HG03521 (cell line): ENCODE measurements around the gene CCDC197.

ENCODE experiments used
- ATAC-seq: cut with Tn5 transposase; IDR thresholded peaks from one replicate; pipeline ENCODE4 v1.9.1; 2021; ENCODE audit warnings: mild to moderate bottlenecking, moderate library complexity; ENCODE audit not compliant: unreplicated experiment

The CCDC197 gene

DNA sequence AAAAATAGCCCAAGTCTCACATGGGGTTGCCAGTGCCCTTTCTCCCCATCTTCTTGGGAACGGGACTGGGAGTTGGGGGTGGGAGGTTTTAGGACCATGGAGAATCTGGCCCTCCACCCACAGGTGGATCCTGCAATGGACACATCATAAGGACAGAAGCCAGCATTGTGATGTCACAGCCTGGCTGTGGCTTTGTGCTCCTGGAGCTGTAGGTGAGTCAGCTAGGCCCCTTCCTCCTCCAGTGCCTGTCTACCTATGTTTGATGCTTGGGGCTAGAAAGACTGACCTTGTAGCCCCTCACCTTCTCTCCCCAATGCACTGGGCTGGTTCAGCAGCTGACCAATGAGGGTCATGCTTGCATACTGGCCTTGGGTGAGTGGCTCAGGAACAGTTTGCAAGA, at the start of gene CCDC197:
Gene CCDC197, plus strand, starts transcription at position 220 of the 400 bp plus-strand sequence. CDS start 831 bp downstream, outside the sequence.
- ATAC-seq: no peak

DNA sequence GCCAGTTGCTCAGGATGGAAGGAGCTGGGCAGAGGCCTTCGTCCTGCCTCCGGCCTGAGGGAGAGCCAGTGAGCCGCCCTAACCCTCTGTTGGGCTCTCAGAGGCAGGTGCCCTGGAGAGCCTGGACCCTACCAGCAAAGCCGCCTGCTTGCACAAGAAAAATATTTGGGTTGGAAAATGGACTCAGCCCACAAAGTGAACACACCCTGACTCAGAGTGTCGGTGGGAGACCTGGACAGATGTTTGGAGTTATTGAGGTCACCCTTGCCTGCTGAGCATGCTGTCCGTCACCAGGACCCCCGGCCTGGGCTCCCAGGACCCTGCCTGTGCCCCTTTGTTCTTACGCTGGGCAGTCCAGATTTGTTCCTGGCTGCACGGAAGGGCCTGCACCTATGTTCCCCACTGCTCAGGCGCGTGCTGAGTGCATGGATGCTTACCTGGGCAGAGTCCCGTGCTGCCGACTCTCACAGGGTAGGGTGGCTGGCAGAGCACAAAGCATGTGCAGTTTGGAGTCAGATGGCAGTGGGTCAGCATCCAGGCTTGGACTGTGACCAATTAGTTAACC, 47.5 kb upstream of the CCDC197 start:
- ATAC-seq: no peak

DNA sequence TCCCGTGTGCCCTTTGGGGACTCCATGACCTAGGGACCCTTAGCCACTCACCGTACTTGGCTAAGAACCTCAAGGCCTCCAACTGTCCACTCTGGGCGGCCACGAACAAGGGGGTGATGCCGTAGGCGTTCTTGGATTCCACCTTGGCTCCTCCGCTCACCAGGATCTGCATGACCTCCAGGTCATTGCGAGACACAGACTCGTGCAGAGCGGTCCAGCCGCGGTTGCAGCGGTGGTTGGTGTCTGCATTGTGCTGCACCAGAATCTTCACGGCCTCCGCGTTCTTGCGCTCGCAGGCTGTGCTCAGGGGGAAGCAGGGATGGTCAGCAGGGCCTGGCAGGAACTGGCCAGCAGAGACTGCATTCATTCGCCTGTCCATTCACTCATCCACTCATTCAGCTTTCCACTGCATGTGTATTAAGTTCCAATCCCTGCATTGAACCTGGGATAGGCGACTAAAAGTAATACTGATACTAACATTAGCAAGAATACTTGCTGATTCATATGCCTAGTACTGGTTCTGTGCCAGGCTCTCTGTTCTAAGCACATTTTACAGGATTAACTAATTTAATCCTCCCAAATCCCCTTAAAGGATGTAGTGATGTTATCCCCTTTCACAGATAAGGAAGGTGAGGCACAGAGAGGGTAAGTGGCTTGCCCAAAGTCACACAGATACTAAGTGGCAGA, 46.0 kb upstream of the CCDC197 start:
- no peak for ATAC-seq

GRCh38 chr14:93951635-93952540, 45.2 kb upstream of the CCDC197 start:
- no peak for ATAC-seq

- ATAC-seq: no peak
These were observed 44.3 kb upstream of the CCDC197 start for GRCh38 chr14:93952829-93953228.

- no peak for ATAC-seq
These were observed 43.8 kb upstream of the CCDC197 start for GRCh38 chr14:93953263-93953662.

DNA sequence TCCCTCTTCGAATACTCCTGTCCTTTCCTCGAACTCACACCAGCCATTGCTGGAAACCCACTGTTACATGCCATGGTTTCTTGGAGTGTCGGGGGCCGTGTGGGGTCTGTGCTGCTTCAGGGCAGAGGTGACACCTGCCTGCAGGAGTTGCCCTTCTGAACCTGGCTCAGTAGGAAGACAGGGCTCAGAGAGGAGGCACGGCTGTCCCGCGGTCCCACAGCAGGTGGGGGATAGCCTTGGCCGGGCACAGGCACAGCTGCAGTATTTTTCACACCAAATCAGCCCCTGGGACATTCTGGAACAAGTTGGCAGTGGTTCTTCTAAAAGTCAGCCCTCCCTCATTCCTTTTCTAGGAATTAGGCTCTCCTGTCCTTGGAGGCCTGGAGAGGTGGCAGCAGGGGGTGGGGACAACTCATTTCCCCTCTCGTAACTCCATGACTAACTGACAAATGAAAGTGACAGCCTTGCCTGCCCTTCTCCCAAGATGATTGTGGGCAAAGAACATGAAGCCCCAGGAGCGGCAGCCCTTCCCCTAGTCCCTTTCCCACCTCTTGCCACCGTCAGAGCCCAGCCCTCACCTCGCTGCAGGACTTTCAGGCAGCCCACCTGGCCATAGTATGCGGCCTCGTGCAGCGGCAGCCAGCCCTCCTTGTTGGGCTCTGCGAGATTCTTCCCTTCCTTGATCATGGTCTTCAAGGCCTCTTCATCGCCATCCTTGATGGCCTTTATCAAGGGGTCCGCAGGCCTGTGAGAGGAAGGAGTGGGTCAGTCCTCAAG, 43.2 kb upstream of the CCDC197 start:
- ATAC-seq: no peak

GRCh38 chr14:93954516-93954830, 42.6 kb upstream of the CCDC197 start:
- no peak for ATAC-seq

- peak; percentile 23 for ATAC-seq
These were observed 41.9 kb upstream of the CCDC197 start for GRCh38 chr14:93954900-93955849.

- no peak for ATAC-seq
These were observed 41.1 kb upstream of the CCDC197 start for GRCh38 chr14:93955850-93956481.

- no peak for ATAC-seq
These were observed 40.4 kb upstream of the CCDC197 start for GRCh38 chr14:93956514-93957332.

DNA sequence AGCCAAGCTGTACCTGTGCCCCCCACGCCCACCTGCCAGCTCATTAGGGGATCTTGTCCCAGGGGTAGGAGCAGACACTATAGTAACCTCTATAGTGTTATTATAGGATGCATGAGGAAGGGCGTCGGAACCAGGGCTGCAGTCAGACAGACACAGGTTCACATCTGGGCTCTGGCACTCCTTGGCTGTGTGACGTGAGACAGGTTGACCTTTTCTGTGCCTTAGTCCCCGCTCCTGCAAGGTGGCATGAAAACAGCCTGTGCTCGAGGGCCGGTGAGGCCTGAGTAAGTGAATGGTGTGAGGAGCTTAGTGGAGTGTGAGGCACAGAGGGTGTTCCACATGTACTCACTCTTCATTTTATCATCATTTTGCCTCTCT, 39.8 kb upstream of the CCDC197 start:
- ATAC-seq: no peak

GRCh38 chr14:93957751-93958566, 39.1 kb upstream of the CCDC197 start:
- no peak for ATAC-seq

DNA sequence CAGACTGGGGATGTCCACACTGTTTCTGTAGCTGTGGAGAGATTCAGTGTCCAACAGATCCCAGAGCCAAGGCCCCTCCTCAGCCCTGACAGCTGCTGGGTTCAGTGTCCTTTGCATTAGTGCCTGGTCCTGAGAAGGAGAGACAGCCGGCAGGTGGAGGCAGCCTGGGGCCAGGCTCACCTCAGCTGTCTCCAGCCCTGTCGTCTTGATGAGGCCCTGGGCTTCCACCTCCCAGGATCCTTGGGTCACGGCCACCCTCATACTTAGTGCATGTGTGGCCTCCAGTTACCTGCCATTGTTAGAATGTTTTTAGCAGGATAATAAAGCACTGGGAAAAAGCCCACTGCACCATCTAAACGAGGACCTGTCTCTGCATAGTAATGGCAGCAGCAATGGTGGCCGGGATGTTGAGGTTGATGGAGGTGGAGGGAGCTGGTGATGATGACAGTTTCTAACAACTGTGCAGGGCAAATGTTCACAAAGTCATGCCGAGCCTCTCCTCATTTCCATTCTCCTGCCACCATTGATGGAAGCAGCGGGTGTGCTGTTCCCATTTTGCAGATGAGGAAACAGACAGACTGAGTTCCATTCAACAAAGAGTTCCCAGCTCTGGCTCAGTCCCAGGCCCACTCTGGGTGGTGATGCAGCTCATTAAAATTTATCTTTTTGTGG, 38.4 kb upstream of the CCDC197 start:
- no peak for ATAC-seq

DNA sequence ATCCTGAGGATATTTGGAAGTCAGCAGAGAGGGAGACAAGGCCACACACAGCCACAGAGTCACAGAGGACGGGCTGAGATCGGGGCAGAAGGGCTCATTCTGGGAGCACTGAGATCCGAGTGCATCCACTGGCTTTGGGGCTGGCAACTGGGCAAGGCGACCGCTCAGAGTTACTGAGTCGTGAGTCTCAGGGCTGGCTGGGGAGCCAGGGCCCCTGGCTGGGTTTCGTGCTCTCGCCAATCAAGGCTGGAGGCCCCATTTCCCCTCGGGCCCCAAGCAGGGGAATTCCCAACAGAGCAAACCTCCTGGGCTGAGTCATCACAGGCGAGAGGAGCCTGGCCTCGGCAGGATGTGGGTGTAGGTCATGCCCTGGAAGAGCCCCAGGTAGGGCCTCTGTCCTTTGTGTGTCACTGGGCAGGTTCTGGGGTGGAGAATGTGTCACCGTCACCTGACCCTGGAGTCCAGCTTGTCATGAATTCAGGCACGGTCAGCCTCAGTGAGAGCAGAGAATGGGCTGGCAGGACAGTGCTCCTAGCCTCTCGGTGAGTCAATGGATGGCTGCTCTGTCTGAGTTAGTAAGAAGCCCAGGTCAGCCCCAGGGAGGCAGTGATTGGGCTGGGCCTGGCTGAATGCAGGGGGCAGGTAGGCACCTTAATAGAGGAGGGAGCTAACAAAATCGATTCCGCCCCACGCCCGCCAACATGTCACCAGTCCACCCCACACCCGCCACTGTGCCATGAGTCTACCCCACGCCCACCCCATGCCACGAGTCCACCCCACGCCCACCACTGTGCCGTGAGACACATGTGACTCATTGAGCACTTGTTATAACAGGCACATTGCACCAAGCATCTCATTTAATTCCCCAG, 37.6 kb upstream of the CCDC197 start:
- peak; percentile 62 for ATAC-seq

DNA sequence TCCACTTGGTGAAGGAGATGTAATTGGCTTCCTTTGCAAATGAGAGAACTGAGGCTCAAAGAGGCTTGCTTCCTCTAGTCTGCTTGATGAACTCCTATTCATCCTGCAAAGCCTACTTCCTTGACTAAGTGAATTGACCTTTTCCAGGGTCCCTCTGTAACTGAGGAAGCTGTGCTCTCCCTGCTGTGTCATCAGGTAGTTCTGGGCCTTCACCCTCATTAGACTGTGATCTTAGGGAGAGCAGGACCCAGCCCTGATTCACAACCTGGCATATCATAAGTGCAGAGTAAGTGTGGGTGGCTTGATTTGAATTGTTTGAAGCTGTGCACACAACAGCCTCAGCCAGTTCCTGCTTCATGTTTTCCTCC, 37.0 kb upstream of the CCDC197 start:
- no peak for ATAC-seq
